ENCODE results near the gene GC.
"Not testable (repeated sequence)": the region's sequence is repeated elsewhere in the genome, so short reads cannot be mapped to it uniquely, and the experiment has no call there.

The GC gene, protein sequence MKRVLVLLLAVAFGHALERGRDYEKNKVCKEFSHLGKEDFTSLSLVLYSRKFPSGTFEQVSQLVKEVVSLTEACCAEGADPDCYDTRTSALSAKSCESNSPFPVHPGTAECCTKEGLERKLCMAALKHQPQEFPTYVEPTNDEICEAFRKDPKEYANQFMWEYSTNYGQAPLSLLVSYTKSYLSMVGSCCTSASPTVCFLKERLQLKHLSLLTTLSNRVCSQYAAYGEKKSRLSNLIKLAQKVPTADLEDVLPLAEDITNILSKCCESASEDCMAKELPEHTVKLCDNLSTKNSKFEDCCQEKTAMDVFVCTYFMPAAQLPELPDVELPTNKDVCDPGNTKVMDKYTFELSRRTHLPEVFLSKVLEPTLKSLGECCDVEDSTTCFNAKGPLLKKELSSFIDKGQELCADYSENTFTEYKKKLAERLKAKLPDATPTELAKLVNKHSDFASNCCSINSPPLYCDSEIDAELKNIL

DNA sequence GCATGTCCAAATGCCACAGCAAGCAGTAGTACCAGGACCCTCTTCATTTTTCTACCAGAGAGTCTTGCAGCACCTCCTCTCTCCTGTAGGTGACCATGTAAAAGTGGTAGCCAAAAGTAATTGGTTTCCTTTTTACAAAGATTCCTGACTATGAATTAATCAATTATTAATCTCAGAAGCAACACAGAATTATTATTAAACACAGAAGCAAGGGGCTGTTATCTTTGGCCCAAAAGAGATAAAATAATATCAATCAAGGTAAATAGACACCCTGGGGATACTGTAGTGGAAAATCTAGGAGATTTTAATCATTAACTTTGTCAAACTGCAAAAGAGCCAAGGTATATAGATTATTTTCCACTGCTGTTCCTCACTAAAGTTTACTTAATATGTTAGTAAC, at the start of gene GC:
Gene GC (minus strand): TSS at position 108 of the 400 bp plus-strand sequence. CDS start 61 bp downstream, at position 47.
- no peak for DNase-seq (ENCODE audit: low read depth)
- H3K4me3 ChIP-seq (ENCODE audit: low read depth, low read length): no peak within 1 kb of the TSS

DNA sequence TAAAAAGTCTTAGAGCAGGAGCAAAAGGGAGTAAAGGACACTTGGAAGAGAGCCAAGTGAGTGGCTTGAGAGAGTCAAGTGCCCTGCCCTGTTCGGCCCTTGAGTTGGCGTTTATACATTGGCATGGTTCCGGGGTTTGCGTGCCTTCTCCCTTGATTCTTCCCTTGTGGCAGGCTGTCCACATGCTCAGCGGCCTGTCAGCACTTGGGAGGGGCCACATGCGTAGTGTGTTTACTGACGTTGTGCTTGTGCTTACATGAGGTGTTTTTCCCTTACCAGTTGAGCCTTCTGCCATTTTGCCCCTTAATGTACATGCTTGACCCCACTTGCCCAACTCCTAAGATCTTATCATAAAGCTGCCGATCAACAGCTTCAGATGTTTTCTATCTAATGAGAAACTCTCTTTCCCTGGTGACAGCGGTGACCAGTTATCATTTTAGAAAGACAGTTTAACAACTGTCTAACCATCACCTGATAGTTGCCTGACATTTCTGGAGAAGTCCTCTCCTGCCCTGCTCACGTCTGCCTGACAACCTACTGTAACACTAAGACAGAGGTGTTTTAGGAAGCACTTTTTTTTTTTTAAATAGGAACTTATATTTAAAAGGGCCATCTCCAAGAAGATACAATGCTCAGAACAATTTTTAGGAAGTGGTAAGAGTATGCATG, 49.5 kb upstream of the GC start:
- H3K4me3 ChIP-seq (ENCODE audit: low read depth, low read length): no peak overlapping the region
- DNase-seq (ENCODE audit: low read depth): no peak

DNA sequence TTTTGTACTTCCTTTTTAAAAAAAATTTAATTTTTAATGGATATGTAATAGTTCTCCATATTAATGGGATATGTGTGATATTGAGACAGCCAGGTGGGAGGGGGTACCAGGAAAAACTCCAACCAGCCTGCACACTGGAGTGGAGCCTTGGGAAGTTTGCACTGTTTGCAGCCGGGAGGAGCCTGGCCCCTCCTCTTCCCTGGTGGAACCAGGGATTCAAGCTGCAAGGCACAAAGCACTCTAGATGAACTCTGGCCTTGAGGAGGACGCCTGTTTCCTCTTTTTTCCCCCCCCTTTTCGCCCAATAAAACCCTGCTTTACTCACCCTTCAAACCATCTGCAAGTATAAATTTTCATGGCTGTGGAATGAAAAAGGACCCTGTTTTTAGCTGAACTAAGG, 48.2 kb upstream of the GC start:
- no peak overlapping the region for H3K4me3 ChIP-seq (ENCODE audit: low read depth, low read length)
- no peak for DNase-seq (ENCODE audit: low read depth)

DNA sequence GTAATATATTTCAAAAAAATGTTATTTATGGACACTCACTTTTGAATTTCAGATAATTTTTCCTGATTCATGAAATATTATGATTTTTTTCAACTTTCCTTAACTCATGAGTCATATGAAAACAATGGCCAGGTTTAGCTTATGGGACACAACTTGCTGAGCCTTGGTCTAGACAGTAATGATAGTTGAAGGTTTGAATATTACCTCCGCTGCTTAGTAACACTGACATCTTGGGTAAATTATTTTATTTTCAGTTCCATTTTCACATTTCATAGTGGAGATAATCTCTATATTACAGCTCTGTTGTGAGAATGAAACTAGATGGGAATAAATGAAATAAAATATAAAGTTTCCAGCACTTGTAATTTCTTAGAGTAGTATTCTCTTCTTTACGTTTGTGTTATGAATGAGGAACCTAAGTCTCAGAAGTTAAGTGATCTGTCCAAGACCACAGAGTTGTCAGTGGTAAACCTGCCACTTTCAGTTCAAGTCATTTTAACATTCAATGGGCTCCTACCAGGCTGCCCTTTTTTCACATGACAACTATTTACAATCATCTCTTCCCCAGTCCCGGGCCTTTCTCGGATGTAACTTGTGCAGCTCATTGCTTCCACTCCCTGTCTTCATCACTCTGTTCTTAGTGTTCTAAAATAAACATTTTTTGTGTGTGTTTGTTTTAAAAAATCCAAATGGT, 46.8 kb upstream of the GC start:
- no peak overlapping the region for H3K4me3 ChIP-seq (ENCODE audit: low read depth, low read length)
- no peak for DNase-seq (ENCODE audit: low read depth)

DNA sequence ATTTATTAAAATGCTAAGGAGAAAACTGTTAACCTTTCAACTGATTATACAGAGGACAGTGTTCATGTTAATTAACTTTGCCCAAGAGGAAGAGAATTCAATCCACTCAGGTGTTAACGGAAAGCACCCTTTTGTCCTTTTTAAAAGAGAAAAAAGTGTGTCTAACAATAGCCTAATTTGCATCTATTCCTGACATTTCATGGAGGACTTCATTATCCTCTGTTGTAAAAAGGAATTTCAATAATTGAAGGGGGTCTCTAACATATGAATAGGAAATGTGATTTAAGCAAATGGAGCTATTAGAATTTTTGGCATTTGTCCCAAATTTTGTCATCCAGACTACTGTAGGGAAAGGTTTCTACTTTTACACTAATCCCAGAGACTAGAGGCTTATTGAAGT, 44.6 kb upstream of the GC start:
- no peak overlapping the region for H3K4me3 ChIP-seq (ENCODE audit: low read depth, low read length)
- DNase-seq (ENCODE audit: low read depth): no peak

DNA sequence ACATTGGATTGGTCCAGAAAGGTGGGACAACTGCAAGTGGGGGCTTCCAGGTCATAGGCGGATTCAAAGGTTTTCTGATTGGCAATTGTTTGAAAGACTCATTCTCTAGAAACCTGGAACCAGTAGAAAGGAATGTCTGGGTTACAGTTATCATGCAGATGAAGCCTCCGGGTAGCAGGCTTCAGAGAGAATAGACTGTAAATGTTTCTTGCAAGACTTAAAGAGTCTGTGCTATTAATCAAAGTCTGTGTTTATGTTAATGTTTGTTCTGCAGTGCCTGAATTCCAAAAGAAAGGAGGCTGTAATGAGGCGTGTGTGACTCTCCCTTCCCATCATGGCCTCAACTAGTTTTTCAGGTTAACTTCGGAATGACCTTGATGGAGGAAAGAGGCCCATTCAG, 43.9 kb upstream of the GC start:
- no peak for DNase-seq (ENCODE audit: low read depth)
- no peak overlapping the region for H3K4me3 ChIP-seq (ENCODE audit: low read depth, low read length)

DNA sequence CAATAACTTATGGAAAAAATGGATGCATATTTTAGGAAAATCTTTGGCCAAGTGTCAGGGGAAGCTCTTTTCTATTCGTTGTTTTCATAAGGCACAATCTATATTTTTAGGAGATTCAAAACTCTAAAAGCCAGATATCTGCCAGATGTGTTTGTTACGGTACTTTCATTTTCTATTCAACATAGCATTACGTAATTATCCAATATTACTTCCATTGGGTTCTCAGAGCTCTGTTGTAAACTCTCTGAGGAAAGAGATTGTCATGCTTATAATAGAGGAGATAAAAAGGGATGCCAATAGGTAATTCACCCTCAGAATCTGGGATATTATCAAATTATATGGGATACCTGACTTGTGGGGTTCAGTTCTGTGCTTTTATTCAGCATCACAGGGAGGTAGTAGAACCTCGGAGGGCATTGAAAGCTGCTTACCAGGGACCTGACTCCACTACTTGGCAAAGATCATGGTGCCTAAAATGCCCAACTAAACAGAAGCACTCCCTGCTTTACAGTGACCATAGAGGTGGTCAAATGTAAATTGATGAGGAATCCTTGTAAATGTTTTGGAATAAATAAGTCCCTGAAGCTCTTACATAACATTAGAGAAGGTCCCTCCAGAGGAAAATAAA, 32.9 kb upstream of the GC start:
- DNase-seq (ENCODE audit: low read depth): no peak
- no peak overlapping the region for H3K4me3 ChIP-seq (ENCODE audit: low read depth, low read length)

DNA sequence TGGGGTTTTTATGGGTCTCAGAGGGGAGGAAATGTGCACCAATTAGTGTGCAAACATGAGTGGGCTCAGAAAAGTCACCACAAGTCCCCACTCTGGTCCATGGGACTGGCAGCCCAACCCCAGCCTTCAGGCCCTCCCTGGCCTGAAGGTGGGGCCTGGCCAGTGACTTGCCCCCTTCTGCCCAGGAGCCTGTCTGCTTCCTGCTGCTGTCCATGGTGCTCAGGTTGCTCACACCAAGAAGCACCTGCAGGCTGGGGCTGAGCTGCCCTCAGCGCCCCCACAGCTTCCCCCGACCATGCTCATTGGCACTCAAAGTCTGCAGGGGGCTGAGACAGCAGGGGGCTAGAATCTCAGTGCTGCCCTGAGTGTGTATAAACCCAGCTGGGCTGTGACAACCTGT, 30.6 kb upstream of the GC start:
- H3K4me3 ChIP-seq (ENCODE audit: low read depth, low read length): no peak overlapping the region
- no peak for DNase-seq (ENCODE audit: low read depth)

DNA sequence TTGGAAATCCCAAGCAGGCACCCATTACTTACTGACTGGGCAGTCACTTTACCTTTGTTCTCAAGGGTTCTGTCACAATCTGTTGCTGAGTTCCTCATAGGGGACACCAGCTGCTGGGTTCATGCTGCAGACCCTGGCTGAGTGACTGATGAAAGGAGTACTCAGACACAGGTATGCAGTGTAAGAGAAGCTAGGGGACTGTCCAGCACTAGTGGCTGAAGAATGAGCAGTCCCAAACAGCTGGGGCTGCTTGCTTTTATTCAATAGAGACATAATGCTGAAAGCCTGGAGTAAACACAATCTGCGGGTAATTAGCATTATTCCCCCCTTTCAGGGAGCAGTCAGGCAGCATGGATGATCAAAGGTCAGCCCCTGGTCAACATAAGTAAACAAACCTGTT, 25.9 kb upstream of the GC start:
- DNase-seq (ENCODE audit: low read depth); H3K4me3 ChIP-seq (ENCODE audit: low read depth, low read length): not testable (repeated sequence)

DNA sequence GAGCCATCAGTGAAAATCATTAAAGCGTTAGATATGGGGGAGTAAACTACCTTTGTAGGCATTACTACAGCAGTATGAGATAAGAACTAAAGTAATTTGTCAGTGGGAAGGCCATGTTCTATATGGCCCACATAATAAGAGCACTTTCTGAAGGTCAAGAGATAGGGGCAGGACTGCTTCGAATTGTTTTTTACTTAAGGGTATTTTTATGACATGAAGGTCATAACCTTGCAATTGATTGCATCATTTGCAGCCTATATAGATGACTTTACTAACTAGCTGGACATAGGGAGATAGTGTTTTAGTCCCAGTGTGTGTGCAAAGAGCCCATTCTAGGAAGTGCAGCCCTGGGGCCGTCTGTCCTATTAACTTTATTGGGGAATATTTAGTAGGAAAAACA, 23.6 kb upstream of the GC start:
- DNase-seq (ENCODE audit: low read depth): no peak
- H3K4me3 ChIP-seq (ENCODE audit: low read depth, low read length): no peak overlapping the region

DNA sequence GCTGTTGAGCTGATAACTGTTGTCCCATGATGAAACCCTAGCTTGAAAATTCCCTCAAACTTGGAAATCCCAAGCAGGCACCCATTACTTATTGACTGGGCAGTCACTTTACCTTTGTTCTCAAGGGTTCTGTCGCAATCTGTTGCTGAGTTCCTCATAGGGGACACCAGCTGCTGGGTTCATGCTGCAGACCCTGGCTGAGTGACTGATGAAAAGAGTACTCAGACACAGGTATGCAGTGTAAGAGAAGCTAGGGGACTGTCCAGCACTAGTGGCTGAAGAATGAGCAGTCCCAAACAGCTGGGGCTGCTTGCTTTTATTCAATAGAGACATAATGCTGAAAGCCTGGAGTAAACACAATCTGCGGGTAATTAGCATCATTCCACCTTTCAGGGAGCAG, 21.4 kb upstream of the GC start:
- not testable (repeated sequence) for DNase-seq (ENCODE audit: low read depth); H3K4me3 ChIP-seq (ENCODE audit: low read depth, low read length)

DNA sequence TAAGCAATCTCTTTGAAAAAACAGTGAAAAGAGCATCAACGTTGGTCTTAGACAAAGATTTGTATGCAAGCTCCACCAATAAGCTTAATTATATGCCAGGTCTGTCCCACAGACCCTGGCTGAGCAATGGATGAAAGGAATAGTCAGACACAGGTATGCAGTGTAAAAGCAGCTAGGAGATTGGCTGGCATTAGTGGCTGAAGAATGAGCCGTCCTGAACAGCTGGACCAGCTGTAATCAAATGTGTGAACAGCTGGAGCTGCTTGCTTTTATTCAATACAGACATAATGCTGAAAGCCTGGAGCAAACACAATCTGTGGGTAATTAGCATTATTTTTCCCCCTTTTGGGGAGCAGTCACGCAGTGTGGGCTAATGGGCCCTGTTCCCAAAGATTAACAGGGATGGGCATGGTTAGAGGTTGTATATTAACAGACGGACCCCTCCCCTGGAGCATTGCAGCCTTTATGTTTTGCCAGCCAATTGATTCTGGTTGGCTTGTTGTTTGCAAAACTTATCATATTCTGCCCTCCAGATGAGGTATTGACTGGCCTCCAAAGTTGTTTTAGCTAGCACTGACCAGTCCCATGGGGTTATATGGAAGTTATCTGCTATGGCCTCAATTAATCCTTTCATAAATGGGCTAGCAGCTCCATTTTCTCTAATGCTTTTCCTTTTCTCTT, 20.3 kb upstream of the GC start:
- DNase-seq (ENCODE audit: low read depth); H3K4me3 ChIP-seq (ENCODE audit: low read depth, low read length): not testable (repeated sequence)

DNA sequence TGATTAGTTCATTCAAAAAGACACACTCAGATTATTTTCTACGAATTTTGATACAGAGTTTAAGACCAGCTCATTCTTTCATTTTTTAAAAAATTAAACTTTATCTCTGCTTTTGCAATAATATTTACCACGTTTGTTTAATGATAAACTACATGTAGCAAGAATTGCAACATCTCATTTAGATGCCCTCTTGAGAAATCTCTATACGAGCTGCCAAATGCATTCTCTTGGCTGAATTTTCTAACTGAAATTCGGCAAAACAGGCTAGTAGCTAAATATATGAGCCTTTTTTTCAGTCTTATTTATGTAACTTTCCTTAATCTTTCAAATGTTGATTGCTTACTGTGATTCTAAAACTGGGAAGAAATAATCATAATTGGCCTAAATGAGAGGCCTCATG, 2.1 kb upstream of the GC start:
- H3K4me3 ChIP-seq (ENCODE audit: low read depth, low read length): no peak overlapping the region
- DNase-seq (ENCODE audit: low read depth): no peak

DNA sequence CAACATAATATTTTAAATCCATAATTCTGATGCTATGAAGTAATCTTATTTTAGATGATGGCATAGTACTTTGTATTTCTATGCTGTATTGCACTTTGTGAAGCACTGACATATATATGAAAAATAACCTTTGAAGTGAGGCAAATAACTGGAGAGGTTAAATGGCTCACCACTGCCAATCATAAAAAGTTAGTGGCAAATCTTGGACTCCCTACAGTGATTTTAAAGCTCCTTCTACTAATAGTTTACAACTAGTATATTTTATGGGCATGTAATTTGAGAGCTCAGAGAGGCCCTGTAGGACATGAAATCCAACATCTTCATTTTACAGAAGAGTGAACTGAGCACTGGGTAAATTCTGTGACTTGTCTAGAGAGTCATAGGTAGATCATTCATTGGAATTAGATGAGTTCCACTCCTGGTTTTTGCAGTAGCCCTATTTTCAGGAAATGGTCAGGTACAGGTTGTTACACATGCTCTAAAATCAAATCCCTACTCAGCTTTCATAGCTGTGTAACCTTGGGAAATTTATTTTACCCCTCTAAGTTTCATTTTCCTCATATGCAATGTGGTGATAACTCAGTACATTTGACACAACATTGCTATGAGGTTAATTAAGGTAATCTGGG, 804 bp upstream of the GC start:
- H3K4me3 ChIP-seq (ENCODE audit: low read depth, low read length): no peak overlapping the region
- no peak for DNase-seq (ENCODE audit: low read depth)

DNA sequence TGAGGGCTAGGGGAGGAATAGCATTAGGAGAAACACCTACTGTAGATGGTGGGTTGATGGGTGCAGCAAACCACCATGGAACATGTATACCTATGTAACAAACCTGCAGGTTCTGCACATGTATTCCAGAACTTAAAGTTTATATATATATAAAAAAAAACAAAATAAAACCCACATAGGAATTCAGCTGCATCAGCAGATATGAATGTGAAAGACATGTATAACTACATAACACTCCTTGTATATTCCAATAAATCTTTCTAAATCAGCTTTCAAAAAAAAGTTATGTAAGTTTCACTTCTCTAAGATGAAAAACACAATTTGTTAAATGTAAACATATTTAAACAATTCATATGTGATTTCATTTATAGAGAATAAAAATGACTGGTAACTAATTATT, 6.0 kb downstream of the GC start:
- H3K4me3 ChIP-seq (ENCODE audit: low read depth, low read length): no peak overlapping the region
- no peak for DNase-seq (ENCODE audit: low read depth)

DNA sequence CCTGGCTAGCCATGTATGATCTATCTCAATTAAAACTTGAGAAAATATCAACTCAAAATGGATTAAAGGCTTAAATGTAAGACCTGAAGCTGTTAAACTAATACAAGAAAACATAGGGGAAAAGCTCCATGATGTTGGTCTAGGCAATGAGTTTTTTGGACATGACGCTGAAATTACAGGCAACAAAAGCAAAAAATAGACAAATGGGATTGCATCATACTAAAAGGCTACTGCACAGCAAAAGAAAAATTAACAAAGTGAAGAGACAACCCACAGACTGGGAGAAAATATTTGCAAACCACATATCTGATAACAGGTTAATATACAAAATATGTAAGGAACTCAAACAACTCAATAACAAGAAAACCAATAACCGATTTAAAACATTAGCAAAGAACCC, 8.4 kb downstream of the GC start:
- no peak for DNase-seq (ENCODE audit: low read depth)
- no peak overlapping the region for H3K4me3 ChIP-seq (ENCODE audit: low read depth, low read length)

DNA sequence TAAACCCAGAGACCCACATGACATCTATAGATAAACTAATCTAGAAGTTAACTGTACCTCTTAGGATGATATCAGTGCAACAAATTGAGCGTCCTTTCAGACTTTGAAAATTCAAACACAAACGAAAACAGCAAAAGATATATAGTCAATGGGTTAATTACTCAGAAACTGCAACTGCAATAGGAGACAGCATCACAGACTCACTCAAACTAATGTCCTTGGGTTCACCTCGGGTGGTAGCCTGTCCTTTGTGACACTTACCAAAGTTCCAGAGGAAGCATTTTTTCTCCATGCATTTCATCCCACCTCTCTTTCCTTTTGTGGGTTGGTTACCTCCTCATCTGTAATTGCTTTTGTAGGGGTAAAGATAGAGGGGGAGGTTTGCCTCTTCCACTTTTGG, 9.7 kb downstream of the GC start:
- H3K4me3 ChIP-seq (ENCODE audit: low read depth, low read length): no peak overlapping the region
- no peak for DNase-seq (ENCODE audit: low read depth)

DNA sequence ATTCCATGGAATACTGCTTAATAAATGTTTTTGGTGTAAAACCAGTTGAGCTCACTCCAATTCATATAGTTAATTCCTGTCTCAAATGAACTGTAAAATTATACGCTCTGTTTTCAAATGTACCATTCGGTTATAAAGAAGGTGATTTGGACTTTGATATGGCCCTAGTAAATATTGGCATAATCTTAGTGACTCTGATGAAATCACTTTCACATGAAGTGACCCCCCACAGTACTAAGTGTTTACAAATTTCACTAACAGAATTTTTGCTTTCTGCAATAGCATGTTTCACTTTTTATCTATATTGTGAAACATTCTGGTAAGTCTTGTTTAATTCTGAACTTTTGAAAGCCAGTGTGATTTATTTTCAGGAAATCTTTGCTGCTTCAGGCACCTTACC, 10.9 kb downstream of the GC start:
- H3K4me3 ChIP-seq (ENCODE audit: low read depth, low read length): no peak overlapping the region
- DNase-seq (ENCODE audit: low read depth): no peak

DNA sequence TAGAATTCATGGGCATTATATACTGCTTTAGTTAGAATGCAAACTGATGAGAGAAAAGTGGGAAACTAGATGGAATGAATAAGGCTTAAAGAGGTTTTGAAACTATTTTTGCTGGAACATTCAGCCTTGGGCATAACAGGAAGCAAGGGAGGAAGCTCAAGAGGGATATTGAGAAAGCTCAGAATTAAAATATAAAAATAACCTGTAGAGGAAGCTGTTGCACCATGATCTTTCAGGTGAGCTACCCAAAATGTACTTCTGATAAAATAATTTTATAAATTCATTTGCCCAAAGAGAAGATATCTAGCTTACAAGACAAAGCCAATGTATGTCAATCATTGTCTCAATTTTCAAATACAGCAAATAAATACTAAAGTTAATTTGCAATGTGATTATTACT, 11.3 kb downstream of the GC start:
- H3K4me3 ChIP-seq (ENCODE audit: low read depth, low read length): no peak overlapping the region
- no peak for DNase-seq (ENCODE audit: low read depth)
